Activated naive CD4-positive, alpha-beta T cell treated with anti-CD3 and anti-CD28 coated beads, Interleukin-2, amount 50 U/mL, for 16 hours (primary cell): Measurements from ENCODE around the gene DAAM2.

Experiments used
- DNase-seq: peaks from one replicate; pipeline ENCODE4 v3.0.0-alpha.2; 2020

Gene DAAM2

DNA sequence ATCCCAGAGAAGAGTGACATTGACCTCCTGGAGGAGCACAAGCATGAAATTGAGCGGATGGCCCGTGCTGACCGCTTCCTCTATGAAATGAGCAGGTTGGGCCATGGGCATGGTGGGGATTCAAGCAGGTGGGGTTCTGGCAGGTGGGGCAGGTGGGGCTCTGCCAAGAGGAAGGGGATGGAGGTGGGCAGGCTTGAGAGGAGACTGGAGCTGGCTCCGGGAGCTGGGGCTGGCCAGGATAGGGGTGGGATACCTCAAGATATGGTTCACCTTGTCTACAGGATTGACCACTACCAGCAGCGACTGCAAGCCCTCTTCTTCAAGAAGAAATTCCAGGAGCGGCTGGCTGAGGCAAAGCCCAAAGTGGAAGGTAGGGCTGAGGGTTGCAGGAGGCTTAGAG is 99.2 kb downstream of the DAAM2 start:
- DNase-seq = no peak

DNA sequence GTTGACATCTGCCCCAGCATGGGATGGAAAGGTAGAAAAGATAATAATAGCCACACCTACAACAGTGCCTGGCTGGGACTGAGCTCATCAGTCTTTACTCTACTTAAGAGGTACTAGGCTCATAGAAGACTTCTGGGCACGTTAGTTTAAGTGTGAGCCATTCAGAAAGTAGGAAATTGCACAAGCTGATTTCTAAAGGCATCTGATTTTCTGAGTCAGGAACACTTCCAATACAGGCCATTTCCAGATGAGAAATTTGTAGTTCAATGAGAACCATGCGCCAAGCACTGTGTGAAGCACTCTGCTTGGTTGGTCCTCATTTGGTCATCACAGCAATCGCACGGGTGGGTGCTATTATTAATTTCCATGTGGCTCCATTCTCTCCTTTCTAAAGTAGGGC is 99.8 kb downstream of the DAAM2 start:
- no peak for DNase-seq

DNA sequence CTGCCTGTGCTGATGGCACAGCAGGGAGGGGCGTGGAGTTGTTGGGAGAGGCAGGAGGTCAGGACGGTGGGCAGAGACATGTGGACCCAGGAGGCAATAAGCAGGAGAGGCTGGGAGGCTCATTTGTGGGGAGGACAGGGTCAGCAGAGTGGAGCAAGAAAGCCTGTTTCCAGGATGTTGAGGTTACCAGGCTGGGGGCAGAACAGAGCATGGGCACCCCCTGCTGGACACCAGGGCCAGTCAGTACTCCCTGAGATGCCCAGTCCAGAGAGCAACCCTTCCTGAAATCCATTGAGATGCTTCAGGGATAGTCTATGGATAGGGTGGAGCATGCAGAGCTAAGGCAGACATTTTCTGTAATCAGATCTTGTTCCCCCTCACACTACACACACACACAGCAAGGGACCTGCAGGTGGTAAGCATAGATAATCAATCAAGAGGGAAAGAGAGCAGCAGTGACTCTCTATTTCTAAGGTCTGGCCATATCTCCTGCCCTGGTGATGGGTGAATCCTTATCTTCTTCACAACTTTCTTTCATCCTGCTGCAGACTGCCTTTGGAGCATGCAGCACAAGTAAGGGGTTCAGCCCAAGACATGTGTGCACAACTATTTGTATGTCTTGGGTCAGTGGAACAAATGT is 100.4 kb downstream of the DAAM2 start:
- no peak for DNase-seq

DNA sequence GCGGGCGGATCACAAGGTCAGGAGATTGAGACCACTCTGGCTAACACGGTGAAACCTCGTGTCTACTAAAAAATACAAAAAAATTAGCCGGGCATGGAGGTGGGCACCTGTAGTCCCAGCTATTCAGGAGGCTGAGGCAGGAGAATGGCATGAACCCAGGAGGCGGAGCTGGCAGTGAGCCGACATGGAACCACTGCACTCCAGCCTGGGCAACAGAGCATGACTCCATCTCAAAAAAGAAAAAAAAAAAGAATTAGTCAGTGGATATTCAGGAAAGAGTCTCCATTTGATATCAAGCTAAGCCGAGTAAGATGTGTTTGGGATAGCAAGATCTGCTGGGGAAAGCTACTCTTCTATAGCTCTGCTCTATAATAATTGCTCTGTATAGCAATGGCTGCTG is 101.1 kb downstream of the DAAM2 start:
- DNase-seq = no peak

DNA sequence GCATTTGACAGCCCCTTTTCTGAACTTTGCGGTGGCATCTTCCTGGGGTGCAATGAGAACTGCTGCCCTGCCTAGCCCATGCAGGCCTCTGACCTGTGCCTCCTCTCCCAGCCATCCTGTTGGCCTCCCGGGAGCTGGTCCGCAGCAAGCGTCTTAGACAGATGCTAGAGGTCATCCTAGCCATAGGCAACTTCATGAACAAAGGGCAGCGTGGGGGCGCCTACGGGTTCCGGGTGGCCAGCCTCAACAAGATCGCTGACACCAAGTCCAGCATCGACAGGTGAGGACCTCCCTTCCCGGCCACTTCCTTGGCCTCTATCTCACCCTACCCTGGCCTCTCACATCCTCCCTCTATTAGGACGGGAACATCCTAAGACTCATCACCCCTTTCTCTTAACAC is 104.5 kb downstream of the DAAM2 start:
- DNase-seq = no peak

DNA sequence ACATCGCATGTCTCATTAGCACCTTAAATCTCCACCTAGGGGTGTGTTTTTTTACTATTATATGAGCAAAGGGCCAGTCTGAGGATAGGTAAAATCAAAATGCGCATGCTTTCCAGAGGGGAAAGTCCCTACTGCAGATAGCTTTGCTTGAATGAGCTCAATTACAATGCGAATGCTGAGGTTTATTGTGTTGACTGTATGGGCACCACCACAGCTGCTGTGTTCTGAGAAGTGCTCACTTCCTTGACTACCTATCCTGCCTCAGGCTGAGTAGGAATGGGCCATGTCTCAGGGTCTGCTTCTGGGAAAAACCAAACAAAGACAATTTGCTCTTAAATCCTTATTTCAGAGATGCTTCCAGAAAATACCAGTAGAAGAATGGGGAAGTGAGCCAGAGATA is 105.5 kb downstream of the DAAM2 start:
- DNase-seq = no peak

DNA sequence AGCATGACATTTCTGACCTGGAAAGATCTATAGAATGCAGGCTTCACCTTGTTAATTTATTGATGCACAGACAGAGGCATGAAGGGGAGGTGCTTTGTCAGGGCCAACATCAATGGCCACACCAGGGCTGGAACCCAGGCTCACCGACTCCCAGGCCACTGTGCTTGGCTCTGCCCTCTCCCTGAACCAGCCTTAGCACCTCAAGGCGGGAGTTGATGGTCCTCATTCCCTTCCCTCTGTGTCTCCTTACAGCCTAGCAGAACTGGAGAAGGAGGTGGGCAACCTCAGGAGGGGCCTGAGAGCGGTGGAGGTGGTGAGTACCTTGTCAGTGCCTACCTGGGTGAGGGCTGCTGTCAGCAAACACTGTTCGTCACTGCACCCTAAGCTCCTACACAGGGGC is 106.4 kb downstream of the DAAM2 start:
- DNase-seq = no peak

DNA sequence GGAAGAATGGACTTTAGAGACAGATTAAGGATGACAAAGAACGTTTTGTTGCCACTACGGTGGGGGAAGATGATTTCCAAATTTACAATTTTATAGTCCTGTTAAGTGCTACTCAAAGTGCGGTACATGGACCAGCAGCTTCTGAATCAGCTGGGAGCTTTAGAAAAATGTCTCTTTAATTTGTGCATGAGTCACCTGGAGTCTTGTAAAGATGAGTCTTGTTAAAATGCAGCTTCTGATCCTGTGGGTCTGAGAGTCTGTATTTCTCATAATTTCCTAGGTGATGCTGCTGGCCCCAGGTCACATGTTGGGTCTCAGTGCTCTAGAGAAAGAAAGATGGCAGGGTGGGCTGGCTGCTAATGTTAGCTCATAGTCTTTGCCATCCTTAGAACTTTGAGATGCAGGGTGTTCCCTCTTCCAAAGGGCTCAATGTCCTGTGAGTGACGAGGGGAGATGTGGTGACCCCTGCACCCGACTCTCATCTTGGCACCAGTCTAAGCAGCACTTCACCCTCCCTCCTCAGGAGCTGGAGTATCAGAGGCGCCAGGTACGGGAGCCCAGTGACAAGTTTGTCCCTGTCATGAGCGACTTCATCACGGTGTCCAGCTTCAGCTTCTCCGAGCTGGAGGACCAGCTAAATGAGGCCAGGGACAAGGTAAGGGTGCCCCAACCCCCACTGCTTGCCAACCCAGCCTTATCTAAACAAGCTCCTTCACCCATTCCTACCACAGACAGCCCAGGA is 107.5 kb downstream of the DAAM2 start:
- no peak for DNase-seq

DNA sequence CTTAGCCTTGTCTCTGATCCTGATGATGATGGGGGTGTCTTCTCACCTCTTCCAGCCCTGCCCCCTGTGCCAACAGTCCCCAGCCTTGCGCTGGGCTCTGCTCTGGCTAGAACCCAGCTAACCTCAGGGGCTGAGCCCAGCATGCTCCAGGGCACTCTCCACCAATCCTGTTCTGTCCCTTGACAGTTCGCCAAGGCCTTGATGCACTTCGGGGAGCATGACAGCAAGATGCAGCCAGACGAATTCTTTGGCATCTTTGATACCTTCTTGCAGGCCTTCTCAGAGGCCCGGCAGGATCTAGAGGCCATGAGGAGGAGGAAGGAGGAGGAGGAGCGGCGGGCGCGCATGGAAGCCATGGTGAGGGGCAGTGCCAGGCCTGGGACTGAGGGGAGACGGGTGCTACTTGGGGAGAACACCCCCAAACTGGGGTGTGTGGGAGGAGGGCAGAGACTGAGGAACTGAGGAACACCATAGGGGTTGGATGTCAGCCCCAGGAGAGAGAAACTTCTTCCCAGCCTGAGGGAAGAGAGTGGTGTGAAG is 109.0 kb downstream of the DAAM2 start:
- DNase-seq = no peak

DNA sequence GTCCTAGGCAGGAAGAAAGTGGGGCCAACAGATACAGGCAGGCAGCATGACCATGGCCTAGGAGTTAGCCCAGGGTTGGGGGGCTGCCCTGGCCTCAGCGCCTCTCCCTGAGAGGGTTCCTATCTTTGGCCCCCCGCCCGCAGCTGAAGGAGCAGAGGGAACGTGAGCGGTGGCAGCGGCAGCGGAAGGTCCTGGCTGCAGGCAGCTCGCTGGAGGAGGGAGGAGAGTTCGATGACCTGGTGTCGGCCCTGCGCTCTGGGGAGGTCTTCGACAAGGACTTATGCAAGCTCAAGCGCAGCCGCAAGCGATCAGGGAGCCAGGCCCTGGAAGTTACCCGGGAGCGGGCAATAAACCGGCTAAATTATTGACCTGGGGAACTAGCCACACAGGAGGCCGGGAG is 109.5 kb downstream of the DAAM2 start:
- no peak for DNase-seq

DNA sequence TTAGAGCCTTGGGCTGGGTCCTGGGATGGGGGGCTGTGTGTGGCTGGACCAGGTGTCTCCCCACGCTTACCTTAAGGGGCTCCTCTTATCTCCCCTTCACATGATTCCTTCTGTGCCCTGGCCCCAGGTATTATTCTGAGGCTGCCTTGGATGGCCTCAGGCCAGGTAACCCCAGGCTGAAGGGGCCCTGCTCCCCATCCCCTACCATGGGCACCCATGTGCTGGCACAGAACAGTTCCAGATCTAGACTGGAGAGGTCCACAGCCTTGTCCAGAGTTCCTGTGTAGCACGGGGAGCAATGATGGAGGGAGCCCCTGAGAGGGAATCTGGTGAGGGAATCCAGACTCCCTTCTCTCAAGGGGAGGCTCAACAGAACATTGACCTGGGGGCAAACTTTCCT is 110.0 kb downstream of the DAAM2 start:
- DNase-seq = no peak

DNA sequence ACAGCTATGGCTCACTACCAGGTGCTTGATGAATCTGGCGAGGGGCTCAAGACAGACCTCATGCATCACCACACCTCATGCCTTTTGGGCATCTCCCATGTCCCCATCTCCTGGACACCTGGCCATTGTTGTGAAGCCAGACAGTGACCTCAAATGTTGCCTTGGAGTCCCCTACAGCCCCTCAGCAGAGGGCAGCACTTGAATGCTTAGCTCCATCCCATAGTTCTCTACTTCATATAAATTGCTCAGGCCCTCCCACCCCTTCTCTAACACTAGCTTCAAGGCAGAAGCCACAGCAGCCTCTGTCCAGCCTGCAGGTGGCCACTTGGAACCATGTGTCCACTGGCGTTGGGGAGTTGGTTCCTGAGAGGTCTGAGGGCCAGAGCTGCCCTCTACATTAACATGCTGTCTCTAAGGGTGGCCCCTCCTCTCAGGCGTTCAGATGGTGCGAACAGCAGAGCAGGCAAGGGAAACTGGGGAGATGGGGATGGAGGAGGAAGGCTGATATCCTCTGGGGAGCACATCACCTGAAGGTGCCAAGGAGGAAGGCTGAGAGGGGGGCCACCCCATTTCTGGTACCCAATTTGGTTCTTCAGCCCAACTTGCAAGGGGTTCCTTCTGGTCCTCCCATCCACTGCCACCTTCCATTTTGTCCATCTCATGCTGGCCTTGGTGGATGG is 110.8 kb downstream of the DAAM2 start:
- DNase-seq = no peak

DNA sequence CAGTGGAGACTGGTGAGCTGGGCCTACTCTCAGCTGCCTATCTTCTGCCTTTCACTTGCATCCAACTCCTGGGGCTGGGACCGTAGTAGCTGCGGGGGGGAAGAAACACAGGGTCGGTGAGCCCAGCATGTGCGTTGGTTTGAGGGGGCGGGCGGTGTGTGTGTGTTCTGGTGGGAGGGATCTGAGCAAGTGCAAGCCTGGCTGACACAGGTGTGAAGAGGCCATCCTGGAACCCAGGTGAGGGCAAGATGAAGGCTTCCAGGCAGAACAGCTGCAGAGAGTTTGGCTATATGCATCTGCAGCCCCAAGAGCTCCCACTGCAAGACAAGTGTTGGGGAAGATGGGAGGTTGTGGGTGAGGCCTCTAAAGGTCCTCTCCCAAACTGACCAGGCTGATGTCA is 111.5 kb downstream of the DAAM2 start:
- DNase-seq = no peak

DNA sequence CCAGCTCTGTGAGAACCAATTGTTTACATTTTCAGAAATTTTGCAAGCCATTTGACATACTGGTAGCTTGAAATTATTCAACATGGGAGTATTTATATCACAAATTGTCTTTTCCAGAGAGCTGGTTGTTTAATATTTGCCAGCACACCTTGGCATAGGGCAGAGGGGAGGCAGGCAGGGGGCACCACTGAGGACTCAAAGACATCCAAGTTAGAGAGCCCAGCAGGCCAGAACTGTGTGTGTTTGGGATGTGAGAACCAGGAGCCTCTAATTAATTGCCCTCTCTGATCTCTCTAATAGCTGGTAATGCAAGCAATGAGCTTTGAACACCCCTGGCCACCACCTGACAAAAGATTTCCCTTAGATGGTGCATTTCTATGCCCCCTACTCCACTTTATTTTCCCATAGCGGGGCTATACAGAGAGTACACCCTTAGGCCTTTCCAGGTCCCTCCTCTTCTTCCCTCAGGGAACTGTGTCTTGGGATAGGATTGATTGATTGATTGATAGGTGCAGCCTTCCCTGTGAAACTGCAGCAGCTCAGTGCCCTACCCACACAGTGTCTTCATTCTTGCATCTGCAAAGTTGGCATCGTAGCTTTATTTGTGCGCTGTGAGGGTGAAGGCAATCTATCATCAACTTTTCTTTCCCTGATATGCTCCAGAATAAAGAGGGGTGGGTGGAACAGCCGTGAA is 112.9 kb downstream of the DAAM2 start:
- no peak for DNase-seq

DNA sequence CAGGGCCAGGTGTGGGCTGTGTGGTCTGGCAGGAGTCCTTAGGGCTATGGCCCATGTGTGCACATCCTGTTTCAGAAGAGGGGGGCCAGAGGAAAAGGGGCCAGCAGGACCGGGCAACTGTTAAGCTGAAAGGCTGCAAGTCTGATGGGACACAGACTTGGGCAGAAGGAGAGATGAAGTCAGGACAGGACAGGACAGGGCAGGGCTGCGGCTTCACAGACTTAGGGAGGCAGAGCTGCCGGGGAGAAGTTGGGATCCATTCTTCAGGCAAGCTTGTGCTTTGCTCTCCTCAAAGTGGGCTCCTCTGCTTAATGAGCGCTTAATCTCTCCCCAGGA is 113.4 kb downstream of the DAAM2 start:
- DNase-seq = no peak

DNA sequence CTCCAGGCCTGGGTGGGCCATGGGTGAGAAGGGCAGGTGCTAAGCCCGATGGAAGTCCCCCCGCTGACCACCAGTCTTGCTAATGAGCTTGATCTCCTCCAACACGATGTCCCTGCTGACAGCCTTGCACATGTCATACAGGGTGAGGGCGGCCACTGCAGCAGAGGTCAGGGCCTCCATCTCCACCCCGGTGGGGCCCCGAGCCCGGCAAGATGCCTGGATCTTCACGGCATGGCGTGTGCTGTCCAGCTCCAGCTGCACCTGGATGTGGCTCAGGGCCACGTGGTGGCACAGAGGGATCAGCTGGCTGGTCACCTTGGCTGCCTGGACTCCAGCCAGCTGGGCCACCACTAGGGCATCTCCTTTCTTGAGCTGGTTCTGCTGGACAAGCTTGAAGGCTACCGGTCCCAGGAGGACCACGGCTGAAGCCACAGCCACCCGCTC is 114.2 kb downstream of the DAAM2 start:
- no peak for DNase-seq

DNA sequence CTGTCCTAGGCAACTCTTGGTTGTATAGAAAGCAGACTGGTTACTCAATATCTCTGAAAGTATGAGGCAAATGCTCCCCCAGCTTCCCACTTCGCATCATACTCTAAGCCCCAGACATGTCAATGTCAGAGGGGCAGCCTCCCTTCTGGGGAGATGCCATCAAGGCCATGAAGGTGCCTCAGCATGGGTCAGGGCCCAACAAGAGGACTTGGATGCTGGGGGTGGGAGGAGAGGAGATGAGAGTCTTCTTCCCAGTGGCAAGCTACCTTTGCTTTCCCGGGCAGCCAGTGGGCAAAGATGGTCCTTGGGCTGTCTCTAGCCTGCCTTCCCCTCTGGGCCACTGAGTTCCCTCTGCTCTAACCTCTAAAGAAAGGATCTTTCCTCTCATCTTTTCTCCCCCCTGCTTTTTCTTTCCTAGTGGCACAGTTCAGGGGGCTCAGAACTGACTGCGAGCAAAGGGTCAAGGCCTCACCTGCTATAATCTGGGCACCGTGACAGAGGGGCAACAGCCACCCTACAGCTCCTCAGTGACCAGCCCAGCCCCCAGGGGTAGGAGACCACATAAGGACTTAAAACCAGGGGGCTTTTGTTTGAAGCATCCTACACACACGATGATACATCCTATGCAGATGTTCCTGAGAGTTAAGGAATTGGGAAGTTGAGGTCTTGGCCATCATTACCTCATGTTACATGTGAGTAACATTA is 115.8 kb downstream of the DAAM2 start:
- DNase-seq = no peak

DNA sequence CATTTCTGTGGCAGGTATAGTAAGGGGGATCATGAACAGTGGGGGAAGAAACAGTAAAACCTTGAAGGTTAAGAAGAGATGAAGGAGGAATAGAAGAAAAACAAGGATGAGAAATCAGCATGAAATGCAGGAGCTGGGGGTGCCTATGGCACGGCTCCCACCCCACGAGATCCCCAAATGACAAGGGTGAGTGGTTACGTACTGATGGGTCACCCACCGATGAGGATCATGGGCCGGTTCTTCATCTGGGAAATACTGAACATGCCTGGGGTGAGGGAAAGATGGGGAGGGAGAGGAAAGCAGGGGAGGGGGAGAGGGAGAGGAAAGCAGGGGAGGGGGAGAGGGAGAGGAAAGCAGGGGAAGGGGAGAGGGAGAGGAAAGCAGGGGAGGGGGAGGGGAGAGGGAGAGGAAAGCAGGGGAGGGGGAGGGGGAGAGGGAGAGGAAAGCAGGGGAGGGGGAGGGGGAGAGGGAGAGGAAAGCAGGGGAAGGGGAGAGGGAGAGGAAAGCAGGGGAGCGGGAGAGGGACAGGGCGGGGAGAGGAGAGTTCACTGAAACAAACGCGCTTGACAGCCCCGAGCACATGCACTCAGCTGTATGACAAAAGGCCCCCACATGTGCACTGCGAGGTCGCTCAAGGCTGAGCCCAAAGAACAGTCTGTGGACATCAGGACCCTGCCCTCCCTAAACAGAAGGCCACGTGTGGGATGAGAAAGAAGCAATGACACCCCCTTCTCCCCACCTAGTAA is 116.8 kb downstream of the DAAM2 start:
- no peak for DNase-seq

DNA sequence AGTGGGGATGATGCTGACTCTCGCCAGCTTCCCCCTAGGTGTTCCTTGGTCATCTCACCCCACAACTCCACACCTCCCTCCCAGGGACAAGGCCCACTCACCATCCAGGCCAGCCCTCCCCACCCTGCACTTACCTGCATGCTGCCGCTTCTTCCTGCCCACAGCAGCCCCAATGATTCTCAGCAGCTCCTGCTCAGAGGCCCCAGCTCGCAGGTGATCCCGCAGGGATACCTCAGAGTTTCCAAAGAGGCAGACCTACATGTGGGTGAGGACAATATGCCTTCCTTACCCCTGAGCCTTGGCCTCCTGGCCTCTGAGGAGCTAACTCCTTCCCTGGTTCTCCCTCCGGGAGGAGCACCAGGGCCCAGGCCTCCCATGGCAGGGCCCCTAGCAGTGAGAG is 117.5 kb downstream of the DAAM2 start:
- DNase-seq = no peak

DNA sequence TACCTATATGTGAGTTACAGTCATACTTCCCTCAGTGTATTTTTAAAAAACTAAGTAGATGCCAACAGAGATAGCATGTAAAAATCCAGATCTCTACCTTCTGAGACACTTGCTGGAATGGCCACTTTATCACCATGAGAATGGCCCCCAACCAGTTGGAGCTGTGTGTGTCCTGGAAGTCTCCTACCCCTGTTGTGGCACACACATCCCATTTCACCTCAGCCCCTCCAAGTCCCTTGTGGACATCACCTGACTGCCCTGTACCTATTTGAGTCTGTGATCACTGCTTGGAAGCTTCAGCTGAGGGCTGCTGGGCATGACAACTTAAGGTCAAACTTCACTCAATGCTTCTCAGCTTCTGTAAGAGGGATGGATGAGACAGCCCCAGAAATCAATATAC is 118.0 kb downstream of the DAAM2 start:
- no peak for DNase-seq

DNA sequence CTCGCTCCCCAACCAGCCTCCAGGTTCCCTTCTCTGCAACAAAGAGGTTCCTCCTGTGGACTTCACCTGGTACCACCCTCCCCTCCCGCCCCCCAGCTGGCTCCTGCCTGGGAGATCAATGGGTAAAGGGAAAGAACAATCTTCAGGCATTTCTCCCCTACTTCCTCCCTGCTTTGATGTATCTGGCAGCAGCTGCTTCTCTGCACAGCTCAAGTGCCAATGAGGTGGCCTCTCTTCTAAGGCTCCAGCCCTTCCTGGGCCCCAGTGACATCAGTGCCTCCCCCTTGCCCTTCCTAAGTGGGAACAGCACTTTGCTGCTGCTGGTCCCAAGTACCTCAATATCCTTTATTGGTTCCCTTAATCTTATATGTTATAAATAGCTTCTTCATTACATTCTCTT is 118.6 kb downstream of the DAAM2 start:
- no peak for DNase-seq

DNA sequence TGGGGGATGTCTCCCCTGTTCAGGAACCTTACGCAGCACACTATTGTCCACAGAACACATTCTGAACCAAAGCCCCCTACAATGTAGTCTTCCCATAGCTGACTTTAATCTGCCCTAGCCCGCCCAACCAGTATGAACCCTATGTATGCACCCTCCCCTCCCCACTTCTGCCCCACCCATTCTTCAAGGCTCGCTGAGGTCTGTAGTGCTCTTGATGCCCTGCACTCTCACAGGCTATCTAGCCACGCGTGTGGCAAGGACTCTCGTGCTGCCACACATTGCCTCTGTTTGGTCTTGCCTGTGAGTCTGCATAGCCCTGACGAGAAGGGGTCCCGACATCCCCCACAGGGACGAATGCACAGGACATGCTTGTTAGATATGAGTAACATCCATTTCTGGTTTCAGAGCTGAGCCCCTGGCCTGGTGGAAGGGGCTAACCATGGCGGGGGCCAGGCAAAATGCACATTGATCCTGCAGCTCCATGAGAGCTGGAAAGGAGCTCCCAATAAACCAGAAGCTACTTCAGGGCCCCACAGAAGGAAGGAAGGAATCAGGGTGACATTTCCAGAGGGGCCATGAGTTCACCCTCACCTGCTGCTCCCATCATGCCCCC is 119.4 kb downstream of the DAAM2 start:
- no peak for DNase-seq
